NT2/D1 (cell line): ENCODE measurements around the gene IRF8.
"Not testable (repeated sequence)": the region's sequence is repeated elsewhere in the genome, so short reads cannot be mapped to it uniquely, and the experiment has no call there.

ENCODE experiments used
- DNase-seq: peaks from one replicate; pipeline ENCODE4 v3.0.0-alpha.2; 2011; ENCODE audit warnings: low read depth, low spot score
- H3K27me3 ChIP-seq: 2 replicates; pipeline ENCODE4 v1.6.0; 2011; ENCODE audit warnings: mild to moderate bottlenecking; ENCODE audit not compliant: insufficient read length, insufficient read depth
- H3K36me3 ChIP-seq: 2 replicates; pipeline ENCODE4 v1.6.1; 2011; ENCODE audit warnings: mild to moderate bottlenecking, low read length, mixed read lengths; ENCODE audit not compliant: insufficient read depth, insufficient read length
- H3K4me1 ChIP-seq: 2 replicates; pipeline ENCODE4 v1.5.1; 2011; ENCODE audit not compliant: insufficient read depth, insufficient read length
- H3K4me3 ChIP-seq: 2 replicates; pipeline ENCODE4 v1.5.1; 2011; ENCODE audit warnings: low read depth; ENCODE audit not compliant: insufficient read length
- H3K9ac ChIP-seq: 2 replicates; pipeline ENCODE4 v1.6.0; 2011; ENCODE audit warnings: low read depth; ENCODE audit not compliant: insufficient read length
- H3K9me3 ChIP-seq: 2 replicates; pipeline ENCODE4 v1.5.1; 2011; ENCODE audit warnings: mild to moderate bottlenecking, low read length; ENCODE audit not compliant: insufficient read depth
- SUZ12 ChIP-seq: IDR thresholded peaks from 2 replicates; pipeline ENCODE4 v1.6.1; 2011; ENCODE audit not compliant: insufficient read length, insufficient read depth; ENCODE audit errors: extremely low read depth
- YY1 ChIP-seq: IDR thresholded peaks from 2 replicates; pipeline ENCODE4 v1.6.1; 2011; ENCODE audit not compliant: insufficient read length, insufficient read depth
- ZNF274 ChIP-seq: IDR thresholded peaks from 2 replicates; pipeline ENCODE4 v1.6.1; 2011; ENCODE audit warnings: mild to moderate bottlenecking, low read depth, low read length

The IRF8 gene

DNA sequence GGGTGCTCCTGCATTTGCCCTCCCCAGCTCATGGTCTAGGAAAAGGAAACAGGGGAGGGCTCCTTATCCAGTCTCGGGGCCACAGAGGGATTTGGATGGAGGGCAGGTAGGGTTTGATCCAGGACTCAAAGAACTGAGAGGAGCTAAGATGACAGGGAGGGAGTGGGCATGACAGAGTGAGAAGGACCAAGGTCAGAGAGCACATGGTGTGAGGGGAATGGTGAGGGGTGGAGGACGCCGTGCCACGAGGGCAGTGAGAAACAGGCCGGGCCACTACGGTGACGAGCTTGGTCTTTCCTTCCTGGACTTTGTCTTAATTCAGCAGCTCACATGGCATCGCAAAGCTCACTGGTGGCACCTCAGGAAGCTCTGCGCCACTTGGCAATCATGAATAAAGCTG lies 35.2 kb downstream of the IRF8 start:
- H3K27me3 ChIP-seq: peaks cover 2% of the 10 kb centered on the region
- no peak for DNase-seq
- H3K9ac ChIP-seq: no peak overlapping the region
- no peaks in the 10 kb centered on the region for H3K36me3 ChIP-seq
- TF ChIP-seq YY1: no peak
- no peak for TF ChIP-seq SUZ12
- TF ChIP-seq ZNF274: no peak
- H3K4me1 ChIP-seq: peaks cover 3% of the 10 kb centered on the region
- no peak overlapping the region for H3K4me3 ChIP-seq
- no peaks in the 10 kb centered on the region for H3K9me3 ChIP-seq

DNA sequence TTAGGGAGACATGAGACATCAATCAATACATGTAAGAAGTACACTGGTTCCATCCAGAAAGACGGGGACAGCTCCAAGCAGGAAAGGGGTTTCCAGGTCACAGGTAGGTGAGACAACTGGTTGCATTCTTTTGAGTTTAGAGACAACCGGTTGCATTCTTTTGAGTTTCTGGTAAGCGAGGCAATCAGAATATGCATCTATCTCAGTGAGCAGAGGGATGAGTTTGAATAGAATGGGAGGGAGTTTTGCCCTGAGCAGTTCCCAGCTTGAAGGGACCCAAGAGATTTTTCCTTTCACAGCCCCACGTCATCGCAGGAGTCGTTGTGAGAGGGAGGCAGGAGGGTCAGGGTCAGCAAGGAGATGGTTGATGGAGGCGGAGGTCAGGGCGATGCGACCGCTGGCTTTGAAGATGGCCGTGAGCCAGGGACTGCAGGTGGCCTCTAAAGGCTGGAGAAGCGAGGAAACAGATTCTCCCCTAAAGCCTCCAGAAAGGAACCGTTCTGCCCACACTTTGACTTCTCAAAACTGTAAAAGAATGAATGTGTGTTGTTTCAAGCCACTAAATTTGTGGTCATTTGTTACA lies 36.5 kb downstream of the IRF8 start:
- peaks cover 3% of the 10 kb centered on the region for H3K4me1 ChIP-seq
- DNase-seq: no peak
- H3K4me3 ChIP-seq: no peak overlapping the region
- TF ChIP-seq ZNF274: no peak
- TF ChIP-seq SUZ12: no peak
- TF ChIP-seq YY1: no peak
- peaks cover 6% of the 10 kb centered on the region for H3K27me3 ChIP-seq
- H3K9me3 ChIP-seq: no peaks in the 10 kb centered on the region
- no peak overlapping the region for H3K9ac ChIP-seq
- no peaks in the 10 kb centered on the region for H3K36me3 ChIP-seq

DNA sequence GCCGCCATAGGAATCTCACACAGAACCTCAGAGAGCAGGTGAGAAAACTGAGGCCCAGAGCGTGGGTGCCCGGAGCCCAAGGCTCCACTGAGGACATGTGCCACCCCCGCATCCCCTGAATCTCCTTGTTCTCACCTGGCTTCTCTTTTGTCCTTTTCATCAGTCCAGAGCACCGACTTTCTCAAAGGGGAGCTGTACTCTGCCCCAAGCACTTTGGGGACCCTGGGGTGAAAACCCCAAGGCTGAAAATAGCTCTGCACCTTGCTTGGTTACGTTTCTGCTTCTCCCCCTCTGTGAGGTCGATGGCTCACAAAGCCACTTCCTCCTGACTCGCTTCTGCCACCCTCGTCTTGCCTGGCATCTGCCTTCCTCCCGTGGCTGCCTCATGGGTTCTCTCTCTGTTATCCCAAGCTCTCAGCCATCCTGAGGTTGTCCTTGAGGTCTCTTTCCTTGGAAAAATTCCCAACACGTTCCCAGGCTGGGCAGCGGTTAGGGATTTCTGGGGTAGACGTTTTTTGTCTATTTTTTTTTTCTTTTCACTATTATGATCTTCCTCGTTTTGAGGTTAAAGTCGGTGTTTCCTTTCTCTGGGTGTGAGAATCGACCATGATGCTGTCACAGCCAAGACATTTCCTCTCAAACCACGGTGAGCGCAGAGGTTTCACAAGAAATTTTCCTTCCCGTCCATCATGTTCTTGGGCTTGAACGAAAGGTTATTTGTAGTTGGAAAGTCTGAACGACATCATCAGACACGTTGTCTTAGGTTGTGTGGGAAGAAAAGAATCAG lies 37.2 kb downstream of the IRF8 start:
- no peak for DNase-seq
- no peaks in the 10 kb centered on the region for H3K9me3 ChIP-seq
- peaks cover 3% of the 10 kb centered on the region for H3K4me1 ChIP-seq
- H3K36me3 ChIP-seq: no peaks in the 10 kb centered on the region
- no peak overlapping the region for H3K4me3 ChIP-seq
- no peak for TF ChIP-seq YY1
- H3K9ac ChIP-seq: no peak overlapping the region
- peaks cover 8% of the 10 kb centered on the region for H3K27me3 ChIP-seq

DNA sequence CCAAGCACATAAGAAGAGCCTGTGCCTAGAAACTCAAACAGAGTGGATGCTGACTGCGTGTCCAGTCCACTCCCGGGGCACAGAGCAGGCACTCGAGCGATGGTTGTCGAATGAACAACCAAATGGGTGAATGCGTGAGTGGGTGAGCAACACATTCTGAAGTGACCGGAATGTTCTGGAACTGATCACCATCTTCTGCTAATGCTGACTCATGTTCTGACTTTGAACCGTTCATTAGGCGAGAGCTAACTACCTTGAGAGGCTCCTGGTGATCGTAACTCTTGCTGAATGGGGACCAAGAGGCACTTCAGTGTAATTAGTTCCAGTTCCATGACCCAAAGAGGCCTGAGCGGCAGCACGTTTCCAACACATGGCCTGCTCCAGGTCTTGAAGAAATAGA lies 37.9 kb downstream of the IRF8 start:
- Histone ChIP-seq H3K9ac (no peak overlapping the region), H3K4me1 (peaks cover 3% of the 10 kb centered on the region), H3K27me3 (peaks cover 8% of the 10 kb centered on the region), H3K4me3 (no peak overlapping the region), H3K36me3 (no peaks in the 10 kb centered on the region), H3K9me3 (no peaks in the 10 kb centered on the region)
- TF ChIP-seq SUZ12 (no peak), ZNF274 (no peak), YY1 (no peak)
- DNase-seq: no peak

DNA sequence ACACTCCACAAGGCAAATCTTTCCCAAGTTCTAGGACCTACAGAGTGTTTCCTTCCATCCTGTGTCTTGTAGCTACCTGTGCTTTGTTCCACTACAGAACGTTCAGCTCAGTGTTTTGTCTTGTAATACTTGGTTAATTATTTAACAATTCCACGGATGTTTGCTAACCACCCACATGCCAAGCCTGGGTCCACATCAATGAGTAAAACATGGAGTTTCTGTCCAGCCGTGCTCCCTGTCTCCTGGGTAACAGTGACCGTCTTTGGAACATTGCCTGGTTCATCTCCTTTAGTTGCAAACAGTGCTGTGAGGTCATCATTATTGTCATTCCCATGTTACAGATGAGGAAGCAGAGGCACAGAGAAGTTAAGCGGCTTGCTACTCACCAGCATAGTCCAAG lies 41.3 kb downstream of the IRF8 start:
- Histone ChIP-seq H3K9ac (no peak overlapping the region), H3K27me3 (peaks cover 16% of the 10 kb centered on the region), H3K4me1 (peaks cover 3% of the 10 kb centered on the region), H3K9me3 (no peaks in the 10 kb centered on the region), H3K4me3 (no peak overlapping the region), H3K36me3 (no peaks in the 10 kb centered on the region)
- no peak for TF ChIP-seq YY1
- DNase-seq: no peak

DNA sequence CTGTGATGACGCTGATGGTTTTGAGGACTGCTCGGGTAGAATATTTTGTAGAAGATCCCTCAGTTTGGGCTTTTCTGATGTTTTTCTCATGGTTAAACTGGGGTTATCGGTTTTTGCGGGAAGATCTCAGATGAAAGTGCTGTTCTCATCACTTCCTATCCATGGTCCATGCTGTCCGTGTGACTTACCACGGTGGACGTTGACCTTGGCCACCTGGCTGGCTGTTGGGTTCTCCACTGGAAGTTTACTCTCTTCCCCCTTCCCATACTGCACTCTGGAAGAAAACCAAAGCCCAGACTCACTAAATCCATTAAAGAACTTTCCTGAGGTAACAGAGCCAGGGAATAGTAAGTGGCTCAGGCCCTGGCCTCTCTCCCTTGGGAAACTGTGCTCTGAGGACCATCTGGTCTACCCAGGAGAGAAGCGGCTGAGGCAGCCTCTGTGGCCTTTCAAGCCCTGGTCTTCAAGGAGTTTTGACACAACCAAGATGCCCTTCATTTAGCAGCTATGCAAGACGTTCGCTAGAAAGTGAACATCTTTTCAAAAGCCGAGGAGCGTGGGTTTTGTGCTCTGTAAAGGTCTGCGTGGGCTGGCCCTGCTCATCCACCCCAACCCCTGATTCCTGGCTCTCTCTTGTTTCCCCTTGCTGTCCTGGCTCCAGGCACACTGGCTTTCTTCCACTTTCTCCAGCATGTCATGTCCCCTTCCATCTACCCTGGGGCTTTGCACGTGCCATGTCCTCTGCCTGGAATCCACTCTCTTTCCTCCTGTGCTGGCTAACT lies 43.1 kb downstream of the IRF8 start:
- Histone ChIP-seq H3K4me3 (no peak overlapping the region), H3K9me3 (no peaks in the 10 kb centered on the region), H3K9ac (no peak overlapping the region), H3K4me1 (peaks cover 3% of the 10 kb centered on the region), H3K27me3 (peaks cover 23% of the 10 kb centered on the region), H3K36me3 (no peaks in the 10 kb centered on the region)
- DNase-seq: no peak
- TF ChIP-seq ZNF274 (no peak), YY1 (no peak), SUZ12 (no peak)

DNA sequence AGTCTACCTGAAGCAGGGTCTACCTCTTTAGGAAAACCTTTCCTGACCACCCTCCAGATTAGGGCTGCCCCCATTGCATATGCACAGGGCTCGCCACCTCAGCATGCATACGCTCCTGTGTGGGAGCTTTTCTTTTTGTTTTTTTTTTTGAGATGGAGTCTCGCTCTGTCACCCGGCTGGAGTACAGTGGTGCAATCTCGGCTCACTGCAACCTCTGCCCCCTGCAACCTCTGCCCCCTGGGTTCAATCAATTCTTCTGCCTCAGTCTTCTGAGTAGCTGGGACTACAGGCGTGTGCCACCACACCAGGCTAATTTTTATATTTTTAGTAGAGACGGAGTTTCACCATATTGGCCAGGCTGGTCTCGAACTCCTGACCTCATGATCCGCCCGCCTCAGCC lies 43.7 kb downstream of the IRF8 start:
- H3K9me3 ChIP-seq, H3K4me3 ChIP-seq, H3K4me1 ChIP-seq, H3K9ac ChIP-seq, H3K36me3 ChIP-seq, DNase-seq: not testable (repeated sequence)
- H3K27me3 ChIP-seq: peaks cover 27% of the 10 kb centered on the region
